ENCODE data around the gene GART.
"Not testable (repeated sequence)": the region's sequence is repeated elsewhere in the genome, so short reads cannot be mapped to it uniquely, and the experiment has no call there.

Gene GART

GRCh38 chr21:33473344-33473743 lies 68.6 kb downstream of the GART start:
- DNase-seq (ENCODE audit: low read depth, low spot score), result no peak

- no peak for DNase-seq (ENCODE audit: low read depth, low spot score)
Observed at GRCh38 chr21:33470701-33471100, 71.2 kb downstream of the GART start.

GRCh38 chr21:33469183-33469582 lies 72.7 kb downstream of the GART start:
- not testable (repeated sequence) for DNase-seq (ENCODE audit: low read depth, low spot score)

- no peak for DNase-seq (ENCODE audit: low read depth, low spot score)
Observed at GRCh38 chr21:33461538-33462250, 80.2 kb downstream of the GART start.

DNA sequence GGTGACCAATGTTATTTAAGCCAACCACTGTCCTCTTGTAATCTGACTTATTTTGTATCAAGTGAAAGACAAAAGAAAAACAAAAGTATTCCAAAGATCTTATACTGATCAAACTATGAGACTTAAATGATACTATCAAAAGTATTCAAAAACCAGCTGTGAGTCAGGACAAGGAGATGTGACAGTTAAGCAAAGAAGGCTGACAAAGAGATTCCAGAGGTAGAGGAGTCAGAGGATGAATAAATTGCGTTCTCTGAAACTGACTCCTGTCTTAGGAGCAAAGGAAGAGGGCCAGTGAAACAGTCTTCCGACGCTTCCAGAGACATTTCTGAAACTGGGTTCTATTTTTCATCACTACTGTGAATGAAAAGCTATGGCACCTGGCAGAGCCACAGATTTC lies 83.1 kb downstream of the GART start:
- no peak for DNase-seq (ENCODE audit: low read depth, low spot score)

DNA sequence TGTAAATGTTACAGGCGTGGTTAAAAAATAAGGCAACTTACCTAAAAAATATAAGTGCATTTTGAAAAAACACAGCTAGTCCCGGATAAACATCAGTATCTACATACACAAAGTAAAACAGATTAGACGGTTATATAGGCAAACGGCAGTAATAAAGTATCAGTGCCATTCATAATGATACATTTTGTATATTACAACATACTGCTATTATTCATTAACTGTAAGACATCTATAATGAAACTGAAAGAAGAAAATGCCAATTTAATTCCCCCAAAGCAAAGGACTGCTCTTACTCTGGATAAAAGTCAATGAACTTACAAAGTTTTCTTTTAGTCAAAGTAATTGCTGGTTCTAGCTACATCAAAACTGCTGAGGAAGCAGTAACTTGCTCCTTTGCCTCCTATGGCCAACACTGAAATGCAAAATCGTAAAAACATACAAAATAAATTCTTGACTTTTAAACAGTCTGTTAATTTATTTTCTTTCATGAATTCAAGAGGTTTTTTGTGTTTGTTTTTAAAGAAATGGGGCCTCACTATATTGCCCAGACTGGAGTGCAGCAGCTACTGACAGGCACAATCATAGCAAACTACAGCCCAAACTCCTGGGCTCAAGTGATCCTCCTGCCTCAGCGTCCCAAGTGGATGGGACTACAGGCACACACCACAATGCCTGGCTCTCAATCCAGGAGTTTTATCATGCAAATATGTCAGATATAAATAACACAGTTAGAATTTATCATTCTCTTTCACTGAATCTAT lies 86.1 kb downstream of the GART start:
- no peak for DNase-seq (ENCODE audit: low read depth, low spot score)
